ENCODE measurements around the gene WNT5A.

GRCh38 chr3:55521064-55521737, 34.1 kb upstream of the WNT5A start:
- TF ChIP-seq, protein P1, sequence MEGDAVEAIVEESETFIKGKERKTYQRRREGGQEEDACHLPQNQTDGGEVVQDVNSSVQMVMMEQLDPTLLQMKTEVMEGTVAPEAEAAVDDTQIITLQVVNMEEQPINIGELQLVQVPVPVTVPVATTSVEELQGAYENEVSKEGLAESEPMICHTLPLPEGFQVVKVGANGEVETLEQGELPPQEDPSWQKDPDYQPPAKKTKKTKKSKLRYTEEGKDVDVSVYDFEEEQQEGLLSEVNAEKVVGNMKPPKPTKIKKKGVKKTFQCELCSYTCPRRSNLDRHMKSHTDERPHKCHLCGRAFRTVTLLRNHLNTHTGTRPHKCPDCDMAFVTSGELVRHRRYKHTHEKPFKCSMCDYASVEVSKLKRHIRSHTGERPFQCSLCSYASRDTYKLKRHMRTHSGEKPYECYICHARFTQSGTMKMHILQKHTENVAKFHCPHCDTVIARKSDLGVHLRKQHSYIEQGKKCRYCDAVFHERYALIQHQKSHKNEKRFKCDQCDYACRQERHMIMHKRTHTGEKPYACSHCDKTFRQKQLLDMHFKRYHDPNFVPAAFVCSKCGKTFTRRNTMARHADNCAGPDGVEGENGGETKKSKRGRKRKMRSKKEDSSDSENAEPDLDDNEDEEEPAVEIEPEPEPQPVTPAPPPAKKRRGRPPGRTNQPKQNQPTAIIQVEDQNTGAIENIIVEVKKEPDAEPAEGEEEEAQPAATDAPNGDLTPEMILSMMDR (IDR thresholded peaks at IDR 0.05): no peak
- no peak for TF ChIP-seq POLR2A (IDR thresholded peaks at IDR 0.05)
- no peak for TF ChIP-seq POLR2AphosphoS5 (IDR thresholded peaks at IDR 0.05)
